H1 (cell line): ENCODE data around the gene TRIM10. TPM values are rescaled to one million over a fixed set of nuclear protein-coding genes. Genes with fewer than 3 reads are reported as not detected.

Experiments
- CTCF ChIA-PET: fragments of 300-600 bp; sonication (Branson Sonifier 250); formaldehyde crosslinking; loops from one replicate; lab custom pipeline; 2021; ENCODE audit not compliant: partially characterized antibody; lab: Charles Lee
- POLR2A ChIA-PET: fragments of 300-600 bp; sonication (Branson Sonifier 250); formaldehyde crosslinking; loops from one replicate; lab custom pipeline; 2021; ENCODE audit warnings: inconsistent platforms; ENCODE audit not compliant: partially characterized antibody; lab: Charles Lee
- DNase-seq, 2 experiments: peaks; one replicate each; pipeline versions ENCODE4 v3.0.0 to v3.0.0-alpha.2; 2010 to 2022; ENCODE audit warnings: low spot score in 2 of 2, low read depth in 1 of 2, mixed read lengths in 1 of 2
- FAIRE-seq: peaks from 2 replicates; lab custom pipeline; 2011; peaks lifted over from hg19 to GRCh38; lab: Jason Lieb, UNC
- H2AFZ ChIP-seq: 2 replicates; pipeline ENCODE4 v1.8.1; 2012; ENCODE audit warnings: low read length, inconsistent platforms
- H2AK5ac ChIP-seq: 2 replicates; pipeline ENCODE4 v1.6.1; 2013; ENCODE audit warnings: low read depth, low read length
- H2BK120ac ChIP-seq: replicated peaks from 2 replicates; pipeline ENCODE3; 2013; ENCODE audit warnings: low read depth, low read length, inconsistent platforms
- H2BK12ac ChIP-seq: 2 replicates; pipeline ENCODE4 v1.6.1; 2013; ENCODE audit warnings: low read depth, low read length
- H2BK15ac ChIP-seq: 2 replicates; pipeline ENCODE4 v1.6.1; 2013; ENCODE audit warnings: low read length
- H2BK20ac ChIP-seq: 2 replicates; pipeline ENCODE4 v1.6.1; 2013; ENCODE audit warnings: low read length
- H2BK5ac ChIP-seq: 2 replicates; pipeline ENCODE4 v1.6.1; 2013; ENCODE audit warnings: low read depth, low read length
- H3K14ac ChIP-seq: 2 replicates; pipeline ENCODE4 v1.6.1; 2013; ENCODE audit warnings: inconsistent platforms; ENCODE audit not compliant: insufficient read length
- H3K18ac ChIP-seq: 2 replicates; pipeline ENCODE4 v1.6.1; 2013; ENCODE audit warnings: low read length; ENCODE audit errors: extremely low read depth
- H3K23ac ChIP-seq: 2 replicates; pipeline ENCODE4 v1.6.1; 2013; ENCODE audit warnings: inconsistent platforms; ENCODE audit not compliant: insufficient read length
- H3K23me2 ChIP-seq: 2 replicates; pipeline ENCODE4 v1.6.1; 2013; ENCODE audit warnings: low read depth, low read length
- H3K27ac ChIP-seq: 2 replicates; pipeline ENCODE4 v1.6.1; 2011; ENCODE audit warnings: low read depth, low read length, inconsistent platforms
- H3K27me3 ChIP-seq, 4 experiments: replicated peaks in 1 of 4; 1 replicate in 1 of 4; 2 replicates in 3 of 4; pipeline versions ENCODE4 v1.6.1 to v1.8.1; 2011 to 2013; ENCODE audit warnings: low read length in 3 of 4, mild to moderate bottlenecking in 3 of 4, inconsistent platforms in 2 of 4, mixed read lengths in 2 of 4, moderate library complexity in 1 of 4; ENCODE audit not compliant: control insufficient read depth in 3 of 4, insufficient read depth in 3 of 4; ENCODE audit errors: extremely low read depth in 1 of 4
- H3K36me3 ChIP-seq, 4 experiments: 2 replicates each; pipeline versions ENCODE4 v1.6.1 to v1.8.1; 2011 to 2013; ENCODE audit warnings: mild to moderate bottlenecking in 4 of 4, low read length in 3 of 4, moderate library complexity in 2 of 4, control low read depth in 1 of 4, inconsistent platforms in 1 of 4; ENCODE audit not compliant: insufficient read depth in 4 of 4, control insufficient read depth in 2 of 4
- H3K4ac ChIP-seq: replicated peaks from 2 replicates; pipeline ENCODE3; 2013; ENCODE audit warnings: low read length, low read depth, mixed read lengths, inconsistent platforms; ENCODE audit not compliant: insufficient read length
- H3K4me1 ChIP-seq, 4 experiments: replicated peaks in 1 of 4; 1 replicate in 1 of 4; 2 replicates in 3 of 4; pipeline versions ENCODE4 v1.6.1 to v1.8.1; 2011 to 2013; ENCODE audit warnings: low read length in 3 of 4, inconsistent platforms in 2 of 4, mixed read lengths in 1 of 4; ENCODE audit not compliant: insufficient read depth in 4 of 4, control insufficient read depth in 3 of 4
- H3K4me2 ChIP-seq, 2 experiments: 2 replicates each; pipeline versions ENCODE4 v1.6.1 to v1.8.1; 2011 to 2013; ENCODE audit warnings: low read depth in 2 of 2, low read length in 2 of 2, control low read depth in 1 of 2, inconsistent platforms in 1 of 2, mild to moderate bottlenecking in 1 of 2; ENCODE audit not compliant: insufficient read depth in 1 of 2
- H3K4me3 ChIP-seq, 4 experiments: fragments of 200-600, 300-600 bp in 1 of 4; sonication (generic), shearing (Covaris generic), sonication (Bioruptor Twin) in 1 of 4; 2 replicates each; pipeline versions ENCODE4 v1.5.1 to v1.8.1; 2011 to 2016; ENCODE audit warnings: low read length in 4 of 4, low read depth in 3 of 4, control low read depth in 2 of 4, inconsistent platforms in 2 of 4, mild to moderate bottlenecking in 2 of 4, mixed read lengths in 1 of 4, moderate library complexity in 1 of 4; ENCODE audit not compliant: insufficient read depth in 2 of 4; ENCODE audit errors: extremely low read depth in 1 of 4
- H3K56ac ChIP-seq: replicated peaks from 2 replicates; pipeline ENCODE3; 2013; ENCODE audit warnings: low read depth, mild to moderate bottlenecking, mixed read lengths, low read length, inconsistent platforms; ENCODE audit not compliant: insufficient read length
- H3K79me1 ChIP-seq: 2 replicates; pipeline ENCODE4 v1.6.1; 2013; ENCODE audit warnings: low read depth, low read length, control low read depth
- H3K79me2 ChIP-seq, 2 experiments: 2 replicates each; pipeline versions ENCODE4 v1.6.1 to v1.8.1; 2012 to 2013; ENCODE audit warnings: low read length in 2 of 2, mild to moderate bottlenecking in 2 of 2, inconsistent platforms in 1 of 2; ENCODE audit not compliant: insufficient read depth in 2 of 2, control insufficient read depth in 1 of 2
- H3K9ac ChIP-seq, 4 experiments: replicated peaks in 1 of 4; 1 replicate in 1 of 4; 2 replicates in 3 of 4; pipeline versions ENCODE4 v1.6.1 to v1.8.1; 2011 to 2013; ENCODE audit warnings: low read depth in 3 of 4, low read length in 3 of 4, control low read depth in 2 of 4, mild to moderate bottlenecking in 2 of 4, moderate library complexity in 2 of 4, inconsistent platforms in 1 of 4; ENCODE audit errors: extremely low read depth in 1 of 4
- H3K9me3 ChIP-seq, 2 experiments: 2 replicates each; pipeline versions ENCODE4 v1.6.1 to v1.8.1; 2012 to 2013; ENCODE audit warnings: mild to moderate bottlenecking in 2 of 2, moderate library complexity in 2 of 2, control low read depth in 1 of 2, inconsistent platforms in 1 of 2, low read depth in 1 of 2, low read length in 1 of 2, mixed read lengths in 1 of 2; ENCODE audit not compliant: insufficient read depth in 2 of 2
- H4K20me1 ChIP-seq, 2 experiments: replicated peaks in 1 of 2; 2 replicates each; pipeline versions ENCODE3 to v1.8.1; 2011 to 2013; ENCODE audit warnings: inconsistent platforms in 2 of 2, low read length in 2 of 2, mild to moderate bottlenecking in 1 of 2; ENCODE audit not compliant: insufficient read depth in 2 of 2, control insufficient read depth in 1 of 2
- H4K5ac ChIP-seq: 2 replicates; pipeline ENCODE4 v1.6.1; 2013; ENCODE audit warnings: low read length, low read depth, mixed read lengths, inconsistent platforms; ENCODE audit not compliant: insufficient read length
- H4K8ac ChIP-seq: 2 replicates; pipeline ENCODE4 v1.8.0; 2013; ENCODE audit warnings: mild to moderate bottlenecking, moderate library complexity, low read length, inconsistent platforms; ENCODE audit not compliant: insufficient read depth; ENCODE audit errors: extremely low read depth
- H4K91ac ChIP-seq: replicated peaks from 2 replicates; pipeline ENCODE3; 2013; ENCODE audit warnings: low read length, mixed read lengths, inconsistent platforms; ENCODE audit not compliant: insufficient read length
- ASH2L ChIP-seq: fragments of 200-600, 300-600 bp; sonication (generic); IDR thresholded peaks from one replicate; pipeline ENCODE4 v1.7.1; 2017; ENCODE audit warnings: low read length
- KDM5A ChIP-seq: fragments of 200-600 bp; IDR thresholded peaks from 2 replicates; pipeline ENCODE4 v1.7.1; 2012; ENCODE audit warnings: mild to moderate bottlenecking, low read length, inconsistent platforms, mixed read lengths
- WGBS, 2 experiments: shearing (Covaris generic) in 1 of 2; methylation state at CpG; one replicate each; pipeline versions ENCODE4 v1.1.6 to v1.1.7; 2013 to 2015; ENCODE audit warnings: low lambda C conversion rate in 2 of 2, mixed read lengths in 2 of 2, inconsistent platforms in 1 of 2, low coverage in 1 of 2, missing lambda C conversion rate in 1 of 2; ENCODE audit not compliant: insufficient replicate concordance in 2 of 2, insufficient coverage in 1 of 2, insufficient read length in 1 of 2; ENCODE audit errors: extremely low coverage in 1 of 2, missing lambda C conversion rate in 1 of 2; 5-methylcytosine and 5-hydroxymethylcytosine counted together
- polyA plus RNA-seq, 7 experiments: library from polyadenylated mRNA; depleted of rRNA in 3 of 7; stranded (reverse) in 5 of 7; unstranded in 2 of 7; fragments of >200 nt in 5 of 7; fragments of 200-250 nt in 2 of 7; gene quantifications; 1 replicate in 5 of 7; 2 replicates in 1 of 7; 4 replicates in 1 of 7; pipeline versions ENCODE4 v1.2.1 to v1.2.3, GENCODE V29; 2011 to 2013; ENCODE audit warnings: missing spikeins in 2 of 7, mixed read lengths in 2 of 7
- total RNA-seq: library from RNA; stranded (reverse); fragmentation: NEBNext Ultra II Directional; extraction: Animal tissue kit (Norgen Biotek cat#: 25700); gene quantifications from 2 replicates; pipeline ENCODE4 v1.2.1, GENCODE V29; 2021

Gene TRIM10
- total and polyA plus RNA-seq, 2 of the 8 experiments (the other 6 are each of a cell fraction or from before 2014, with no cell fraction given) = 0.06 TPM; not detected in 1

DNA sequence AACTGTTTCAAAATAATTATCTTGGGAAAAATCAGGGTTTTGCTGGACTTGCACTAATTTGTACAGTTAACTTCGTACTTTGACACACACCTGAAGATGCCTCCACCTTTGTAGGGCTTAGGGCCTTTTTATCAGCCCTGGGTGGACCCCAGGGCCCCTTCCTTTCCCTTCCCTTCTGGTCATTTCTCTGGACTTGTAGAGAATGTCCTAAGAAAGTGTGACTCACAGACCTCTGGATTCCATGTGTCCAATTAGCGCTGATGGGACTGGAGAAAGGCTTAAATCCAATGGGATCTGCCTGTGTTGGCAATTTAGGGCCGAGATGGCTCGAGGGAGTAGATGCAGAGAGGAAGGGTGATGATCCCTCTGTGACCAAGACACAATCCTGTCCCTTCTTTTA, 11.7 kb upstream of the TRIM10 start:
- peaks cover 7 to 32% (median 26%) of the 10 kb centered on the region in 4 experiments for H3K27me3 ChIP-seq

More for the DNA sequence above, 11.7 kb upstream of the TRIM10 start:
- Histone ChIP-seq H4K8ac (no peak overlapping the region), H3K4me1 (peaks cover 0 to 4% (median 3%) of the 10 kb centered on the region in 4 experiments; a peak in 4 of 7 replicates), H3K18ac (no peak overlapping the region; the same call in 1 of the 2 replicates), H3K79me2 (no peaks in the 10 kb centered on the region), H4K20me1 (no peaks in the 10 kb centered on the region), H3K56ac (no peak overlapping the region), H2BK20ac (no peak overlapping the region), H4K91ac (no peak overlapping the region), H3K79me1 (no peaks in the 10 kb centered on the region), H2AFZ (no peak overlapping the region), H4K5ac (no peak overlapping the region), H3K23me2 (peaks cover 4% of the 10 kb centered on the region; the same call in 1 of the 2 replicates), H2BK120ac (no peak overlapping the region), H3K4me2 (peak overlapping the region; percentile 73 to 87; a peak in 2 of 4 replicates), H3K4ac (no peak overlapping the region), H3K4me3 (peak overlapping the region in 2 of 4 experiments; percentile 17 to 57; a peak in 4 of 8 replicates), H3K9ac (no peak overlapping the region), H2BK12ac (no peak overlapping the region), H2AK5ac (no peak overlapping the region; the same call in 1 of the 2 replicates), H3K9me3 (no peaks in the 10 kb centered on the region), H3K14ac (no peak overlapping the region), H3K23ac (no peak overlapping the region), H3K36me3 (no peaks in the 10 kb centered on the region), H3K27ac (no peak overlapping the region), H2BK5ac (no peak overlapping the region), H2BK15ac (no peak overlapping the region)
- FAIRE-seq (no peak), DNase-seq (no peak)
- ChIA-PET CTCF (interaction anchor here (3.1 kb wide), 1 partner anchor 70 kb away, joined by 22 read pairs; no protein-coding TSS in a partner anchor), POLR2A (interaction anchor here (1.2 kb wide), 1 partner anchor 34 kb away, joined by 3 read pairs; no protein-coding TSS in a partner anchor)
- WGBS, 2 experiments = 77% methylated on average over 4 of the region's 4 CpGs; no CpG with 5 or more reads in 1 of the 2 experiments
- TF ChIP-seq ASH2L = no peak
- TF ChIP-seq KDM5A = no peak
